ES-I3 (cell line): ENCODE results near the gene SLC35A5.
A peak's percentile ranks its signal among the peaks of the same experiment; 100 is the strongest.
"Not testable (repeated sequence)": the region's sequence is repeated elsewhere in the genome, so short reads cannot be mapped to it uniquely, and the experiment has no call there.

Experiments
- H3K36me3 ChIP-seq: 2 replicates; pipeline ENCODE4 v1.6.1; 2013; ENCODE audit warnings: mild to moderate bottlenecking, low read length, control low read depth, moderate library complexity; ENCODE audit not compliant: insufficient read depth
- H3K4me1 ChIP-seq: 2 replicates; pipeline ENCODE4 v1.6.1; 2013; ENCODE audit warnings: mild to moderate bottlenecking, control low read depth, low read length; ENCODE audit not compliant: insufficient read depth
- H3K9ac ChIP-seq: 2 replicates; pipeline ENCODE4 v1.6.1; 2013; ENCODE audit warnings: low read depth, mild to moderate bottlenecking, low read length, moderate library complexity
- H3K9me3 ChIP-seq: 2 replicates; pipeline ENCODE4 v1.6.1; 2013; ENCODE audit warnings: mild to moderate bottlenecking, low read length, moderate library complexity; ENCODE audit not compliant: control insufficient read depth, insufficient read depth

The SLC35A5 gene

GRCh38 chr3:112557976-112558375 lies 3.9 kb upstream of the SLC35A5 start:
- Histone ChIP-seq H3K4me1 (0 out of 2 replicates have a peak, but pooled peaks cover 3% of the 10 kb centered on the region), H3K9me3 (peaks cover under 1% of the 10 kb centered on the region; the same call in 1 of the 2 replicates), H3K36me3 (no peaks in the 10 kb centered on the region; the same call in 1 of the 2 replicates), H3K9ac (no peak overlapping the region)

DNA sequence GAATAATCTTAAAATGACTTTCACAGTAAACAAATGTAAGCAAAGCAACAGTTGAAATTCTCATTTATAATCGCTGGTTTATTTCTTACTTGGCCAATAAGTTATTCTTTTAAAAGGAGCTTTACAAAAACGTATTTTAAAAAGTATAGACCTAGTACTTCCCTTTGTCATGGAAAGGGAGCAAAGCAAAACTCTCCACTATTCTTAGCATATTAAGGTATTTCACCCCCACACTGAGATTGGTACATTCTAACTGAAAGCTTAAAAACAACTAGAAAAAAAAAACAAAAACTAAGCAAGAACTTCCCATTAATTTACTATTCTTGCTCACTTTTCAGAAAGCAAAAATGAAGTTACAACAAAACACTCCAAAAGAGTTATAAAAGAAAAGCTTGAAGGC lies 1.5 kb upstream of the SLC35A5 start:
- H3K36me3 ChIP-seq, result no peaks in the 10 kb centered on the region; the same call in 1 of the 2 replicates

DNA sequence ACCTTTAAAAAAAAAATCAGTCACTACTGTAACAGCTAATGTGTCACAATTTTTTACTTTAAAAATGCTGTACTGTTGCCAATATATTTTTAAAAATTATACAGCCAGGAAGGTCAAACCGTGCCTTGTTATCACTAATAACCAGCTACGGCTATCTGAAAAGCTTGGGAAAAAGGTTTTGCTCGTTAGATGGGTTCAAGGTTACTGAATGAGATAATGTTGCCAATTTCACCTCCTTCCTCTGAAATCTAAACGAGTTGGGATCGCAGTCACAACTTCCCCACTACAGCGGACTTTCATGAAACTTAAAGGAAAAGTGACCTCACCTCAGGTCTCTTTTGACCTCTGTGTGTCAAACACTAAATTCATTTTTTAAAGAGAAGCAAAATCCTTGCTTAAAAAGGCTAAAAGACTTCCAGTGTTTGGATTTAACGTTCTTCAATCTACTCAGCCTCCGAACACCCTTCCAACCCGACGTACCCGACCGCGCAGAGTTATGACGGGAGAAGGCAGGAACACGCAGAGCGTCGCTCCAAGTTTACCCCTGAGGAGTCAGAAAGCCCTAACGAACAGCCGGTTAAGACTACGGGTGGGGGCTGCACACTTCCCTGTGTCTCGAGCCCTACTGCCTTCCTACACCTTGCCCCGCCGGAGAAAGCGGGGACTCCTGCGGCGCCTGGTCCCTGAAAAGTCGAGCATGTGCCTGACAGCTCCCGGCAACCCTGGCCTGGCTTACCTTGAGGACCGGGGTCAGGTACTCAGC lies 943 bp upstream of the SLC35A5 start:
- Histone ChIP-seq H3K4me1 (peaks cover 22% of the 10 kb centered on the region), H3K9me3 (no peaks in the 10 kb centered on the region), H3K9ac (peak overlapping the region; percentile 84), H3K36me3 (no peaks in the 10 kb centered on the region; the same call in 1 of the 2 replicates)

More for the DNA sequence above, 1.5 kb upstream of the SLC35A5 start:
- Histone ChIP-seq H3K9me3 (no peaks in the 10 kb centered on the region), H3K9ac (peak overlapping the region; percentile 84; the same call in 1 of the 2 replicates), H3K4me1 (peaks cover 17% of the 10 kb centered on the region)

DNA sequence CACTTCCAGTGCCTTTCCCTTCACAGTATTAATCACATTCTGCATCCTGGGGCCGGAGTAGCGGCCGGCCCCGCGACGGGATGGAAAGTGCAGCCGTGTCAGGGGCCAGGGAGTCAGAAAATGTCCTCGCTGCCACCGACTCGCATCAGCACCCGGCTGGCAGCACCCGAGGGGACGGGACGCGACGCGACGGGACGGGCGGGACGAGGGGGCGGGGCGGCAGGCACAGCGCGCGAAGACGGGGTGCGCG lies 436 bp upstream of the SLC35A5 start:
- H3K9me3 ChIP-seq, result no peaks in the 10 kb centered on the region
- H3K9ac ChIP-seq, result peak overlapping the region; percentile 84
- H3K4me1 ChIP-seq, result peaks cover 25% of the 10 kb centered on the region
- no peaks in the 10 kb centered on the region; the same call in 1 of the 2 replicates for H3K36me3 ChIP-seq

- Histone ChIP-seq H3K9ac (peak overlapping the region; percentile 44), H3K4me1 (peaks cover 25% of the 10 kb centered on the region)
- not testable (repeated sequence) for H3K9me3 ChIP-seq, H3K36me3 ChIP-seq
These were observed 2.5 kb downstream of the SLC35A5 start for GRCh38 chr3:112564247-112564939.

- H3K4me1 ChIP-seq, result peaks cover 22% of the 10 kb centered on the region
- H3K9me3 ChIP-seq, result no peaks in the 10 kb centered on the region
- no peaks in the 10 kb centered on the region for H3K36me3 ChIP-seq
- peak overlapping the region; percentile 24 for H3K9ac ChIP-seq
These were observed 3.1 kb downstream of the SLC35A5 start for GRCh38 chr3:112564940-112565305.

GRCh38 chr3:112568642-112569041 lies 6.8 kb downstream of the SLC35A5 start:
- Histone ChIP-seq H3K36me3 (peaks cover 3% of the 10 kb centered on the region; the same call in 1 of the 2 replicates), H3K4me1 (peaks cover 16% of the 10 kb centered on the region), H3K9me3 (peaks cover 2% of the 10 kb centered on the region; the same call in 1 of the 2 replicates), H3K9ac (no peak overlapping the region)

DNA sequence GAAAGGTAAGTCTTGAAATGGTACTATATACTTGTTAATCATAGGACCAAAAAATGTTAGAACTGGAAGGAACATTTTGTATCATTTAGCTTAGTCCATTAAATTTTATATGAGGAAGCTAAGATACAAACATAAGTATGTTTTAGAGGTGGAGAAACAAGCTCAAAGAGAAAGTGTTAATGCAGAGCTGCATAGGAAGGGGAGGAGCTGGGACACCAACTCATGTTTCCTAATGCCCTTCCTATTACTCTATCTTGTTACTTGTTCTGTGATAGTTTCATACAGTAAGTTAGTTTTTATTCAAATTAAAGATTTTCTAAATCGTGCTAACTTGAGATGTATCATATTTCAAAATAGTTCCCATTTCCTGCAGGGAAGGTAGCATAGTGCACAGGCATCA lies 7.4 kb downstream of the SLC35A5 start:
- H3K4me1 ChIP-seq, result peaks cover 14% of the 10 kb centered on the region
- H3K9me3 ChIP-seq, result peaks cover 2% of the 10 kb centered on the region; the same call in 1 of the 2 replicates
- peaks cover 3% of the 10 kb centered on the region; the same call in 1 of the 2 replicates for H3K36me3 ChIP-seq
- H3K9ac ChIP-seq, result no peak overlapping the region

- Histone ChIP-seq H3K4me1 (no peaks in the 10 kb centered on the region), H3K9me3 (peaks cover 2% of the 10 kb centered on the region; the same call in 1 of the 2 replicates), H3K9ac (no peak overlapping the region), H3K36me3 (peaks cover 3% of the 10 kb centered on the region; the same call in 1 of the 2 replicates)
These were observed 10.9 kb downstream of the SLC35A5 start for GRCh38 chr3:112572701-112573100.

DNA sequence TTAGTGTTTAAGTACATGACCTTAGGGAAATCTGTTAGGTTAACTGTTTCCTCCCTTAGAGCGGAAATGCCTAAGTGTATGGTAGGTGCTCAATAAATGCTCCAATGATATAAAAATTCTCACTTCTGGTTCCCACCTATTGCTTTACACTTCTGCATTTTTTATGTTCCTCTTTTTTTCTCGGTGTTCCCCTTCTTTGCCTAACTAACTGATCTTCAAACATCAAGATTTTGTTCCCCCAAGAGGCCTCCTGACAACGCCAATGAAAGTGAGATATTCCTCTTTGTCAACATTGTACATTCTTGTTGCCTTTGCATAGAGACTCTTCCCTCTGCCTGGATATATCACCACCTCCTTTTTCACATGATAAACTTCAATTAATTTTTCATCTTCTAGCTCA lies 17.4 kb downstream of the SLC35A5 start:
- no peak overlapping the region for H3K9ac ChIP-seq
- H3K9me3 ChIP-seq, result no peaks in the 10 kb centered on the region
- H3K36me3 ChIP-seq, result 0 out of 2 replicates have a peak, but pooled peaks cover 7% of the 10 kb centered on the region
- H3K4me1 ChIP-seq, result peaks cover 4% of the 10 kb centered on the region; the same call in 1 of the 2 replicates

DNA sequence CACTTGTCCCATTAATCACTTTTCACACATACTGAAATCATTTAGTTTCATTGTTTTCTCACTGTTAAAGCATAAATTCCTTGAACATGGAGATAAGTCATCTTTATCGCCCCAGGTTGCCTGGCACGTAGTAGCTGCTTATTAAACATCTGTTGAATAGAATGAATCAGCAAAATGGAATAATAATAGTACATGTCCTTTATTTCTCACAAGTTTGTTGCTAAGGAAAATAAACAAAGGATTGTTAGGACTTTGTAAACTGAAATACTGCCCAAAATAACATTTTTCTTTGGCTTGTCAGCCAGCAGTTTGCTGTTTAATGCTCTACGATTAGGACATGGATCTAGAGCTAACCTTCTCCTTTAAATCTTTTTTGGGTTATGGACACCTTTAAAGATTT lies 17.9 kb downstream of the SLC35A5 start:
- H3K36me3 ChIP-seq, result peaks cover 7% of the 10 kb centered on the region; the same call in 1 of the 2 replicates
- H3K4me1 ChIP-seq, result peaks cover 4% of the 10 kb centered on the region; the same call in 1 of the 2 replicates
- H3K9ac ChIP-seq, result no peak overlapping the region
- H3K9me3 ChIP-seq, result no peaks in the 10 kb centered on the region

DNA sequence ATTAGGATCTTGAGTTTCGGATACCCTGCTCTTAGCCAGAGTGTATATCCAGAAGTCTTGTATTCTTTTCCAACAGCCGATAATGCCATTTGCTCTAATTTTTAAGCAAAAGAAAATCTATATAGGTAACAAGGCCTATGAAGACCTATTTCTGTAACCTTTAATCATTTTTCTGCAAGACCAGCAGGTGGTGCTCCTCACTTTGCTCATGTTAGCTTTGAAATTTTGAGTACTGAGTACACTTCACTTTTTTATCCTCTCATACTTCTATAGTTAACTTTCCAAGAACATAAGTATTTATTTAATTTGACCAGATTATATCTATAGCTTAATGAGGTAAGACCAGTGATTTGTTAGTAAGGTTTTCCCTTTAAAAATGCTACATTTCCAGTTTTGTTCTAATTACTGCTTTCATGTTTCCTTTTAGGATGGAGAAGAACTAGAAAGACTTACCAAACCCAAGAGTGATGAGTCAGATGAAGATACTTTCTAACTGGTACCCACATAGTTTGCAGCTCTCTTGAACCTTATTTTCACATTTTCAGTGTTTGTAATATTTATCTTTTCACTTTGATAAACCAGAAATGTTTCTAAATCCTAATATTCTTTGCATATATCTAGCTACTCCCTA lies 20.5 kb downstream of the SLC35A5 start:
- peaks cover 9% of the 10 kb centered on the region; the same call in 1 of the 2 replicates for H3K36me3 ChIP-seq
- no peak overlapping the region for H3K9ac ChIP-seq
- no peaks in the 10 kb centered on the region for H3K9me3 ChIP-seq
- peaks cover 4% of the 10 kb centered on the region; the same call in 1 of the 2 replicates for H3K4me1 ChIP-seq

- H3K4me1 ChIP-seq, result peaks cover 4% of the 10 kb centered on the region; the same call in 1 of the 2 replicates
- H3K9me3 ChIP-seq, result no peaks in the 10 kb centered on the region
- H3K36me3 ChIP-seq, result peaks cover 9% of the 10 kb centered on the region; the same call in 1 of the 2 replicates
- H3K9ac ChIP-seq, result no peak overlapping the region
These were observed 21.3 kb downstream of the SLC35A5 start for GRCh38 chr3:112583105-112583504.

- Histone ChIP-seq H3K4me1 (peaks cover 4% of the 10 kb centered on the region; the same call in 1 of the 2 replicates), H3K36me3 (peaks cover 9% of the 10 kb centered on the region; the same call in 1 of the 2 replicates), H3K9ac (no peak overlapping the region), H3K9me3 (no peaks in the 10 kb centered on the region)
These were observed 23.9 kb downstream of the SLC35A5 start for GRCh38 chr3:112585782-112586181.
